Ishikawa (cell line): ENCODE results near the gene SLC36A1.

ENCODE experiments used
- CEBPB ChIP-seq: IDR thresholded peaks from 2 replicates; pipeline ENCODE4 v1.6.1; 2012
- EP300 ChIP-seq: IDR thresholded peaks from 2 replicates; pipeline ENCODE4 v1.6.1; 2012; ENCODE audit warnings: borderline replicate concordance
- NFIC ChIP-seq: IDR thresholded peaks from 2 replicates; pipeline ENCODE4 v1.6.1; 2012
- TCF12 ChIP-seq: IDR thresholded peaks from 2 replicates; pipeline ENCODE4 v1.6.1; 2012; ENCODE audit warnings: low read depth

DNA sequence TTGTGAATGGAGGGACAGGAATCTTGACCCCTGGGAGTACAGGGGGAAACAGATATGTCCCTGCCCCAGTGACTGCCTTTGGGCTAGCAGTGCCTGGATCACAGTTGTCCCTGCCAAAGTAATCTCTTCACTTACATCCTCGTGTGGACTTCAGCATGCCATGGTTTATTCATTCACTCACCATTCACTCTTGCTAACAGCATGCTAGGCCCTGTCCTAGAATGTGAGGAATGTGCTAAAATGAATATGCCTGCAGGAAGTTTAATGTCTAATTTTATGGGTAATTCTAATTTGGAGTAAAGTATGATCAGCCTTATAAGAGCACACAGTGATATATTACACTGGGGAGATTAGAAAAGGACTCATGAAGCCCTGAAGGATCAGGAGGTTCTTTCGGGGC is 80.8 kb downstream of the SLC36A1 start:
- TF ChIP-seq CEBPB (no peak), TCF12 (no peak), NFIC (no peak), EP300 (no peak)
